Panc1 (cell line): Measurements from ENCODE around the gene OR7C1. TPM values are rescaled to one million over a fixed set of nuclear protein-coding genes. Genes with fewer than 3 reads are reported as not detected.
"Not testable (repeated sequence)": the region's sequence is repeated elsewhere in the genome, so short reads cannot be mapped to it uniquely, and the experiment has no call there.

Experiments
- ATAC-seq: fragments of 200-7000 bp; cut with Tn5 transposase; 2 replicates; pipeline ENCODE4 v1.9.1; 2020; ENCODE audit warnings: mild to moderate bottlenecking, moderate library complexity
- BruUV-seq: library from RNA; stranded (reverse); fragments of 400-500 nt; replicated peaks from 2 replicates; lab custom pipeline; 2021; lab: Mats Ljungman, UMichigan
- CTCF ChIA-PET: fragments of 300-600 bp; sonication (Branson Sonifier 250); formaldehyde crosslinking; loops from one replicate; lab custom pipeline; 2022; ENCODE audit warnings: antibody characterized with exemption; lab: Charles Lee
- POLR2A ChIA-PET: fragments of 300-600 bp; sonication (Branson Sonifier 250); formaldehyde crosslinking; loops from one replicate; lab custom pipeline; 2022; ENCODE audit warnings: antibody characterized with exemption; lab: Charles Lee
- DNase-seq: peaks from one replicate; pipeline ENCODE4 v3.0.0-alpha.2; 2010; ENCODE audit warnings: low read depth, low spot score
- H3K27ac ChIP-seq: 2 replicates; pipeline ENCODE4 v1.5.1; 2011; ENCODE audit warnings: mild to moderate bottlenecking, low read length, inconsistent platforms
- H3K27me3 ChIP-seq: fragments of 200-500 bp; sonication (Bioruptor generic); 2 replicates; pipeline ENCODE4 v1.6.0; 2014; ENCODE audit warnings: low read length, inconsistent platforms; ENCODE audit not compliant: control insufficient read depth, insufficient read depth
- H3K36me3 ChIP-seq: fragments of 200-500 bp; sonication (Bioruptor generic); 2 replicates; pipeline ENCODE4 v1.5.1; 2014; ENCODE audit warnings: inconsistent platforms, mild to moderate bottlenecking, low read length, moderate library complexity; ENCODE audit not compliant: control insufficient read depth, insufficient read depth
- H3K4me1 ChIP-seq: 2 replicates; pipeline ENCODE4 v1.5.1; 2011; ENCODE audit warnings: inconsistent platforms, mild to moderate bottlenecking, low read length, moderate library complexity; ENCODE audit not compliant: control insufficient read depth, insufficient read depth
- H3K4me3 ChIP-seq, 2 experiments: 2 replicates each; pipeline ENCODE4 v1.5.1; 2011 to 2012; ENCODE audit warnings: low read depth in 2 of 2, low read length in 2 of 2, mild to moderate bottlenecking in 2 of 2, inconsistent platforms in 1 of 2, moderate library complexity in 1 of 2
- H3K9me3 ChIP-seq: fragments of 200-500 bp; sonication (Bioruptor generic); 2 replicates; pipeline ENCODE4 v1.5.1; 2014; ENCODE audit warnings: low read depth, mild to moderate bottlenecking, inconsistent platforms, low read length, moderate library complexity; ENCODE audit not compliant: control insufficient read depth, insufficient read depth
- POLR2AphosphoS5 ChIP-seq: IDR thresholded peaks from 2 replicates; pipeline ENCODE4 v1.6.1; 2012; ENCODE audit warnings: mild to moderate bottlenecking, low read depth, low read length, moderate library complexity
- SIN3A ChIP-seq: IDR thresholded peaks from 2 replicates; pipeline ENCODE4 v1.6.1; 2012; ENCODE audit warnings: low read depth, mild to moderate bottlenecking, low read length, moderate library complexity, borderline replicate concordance; ENCODE audit not compliant: insufficient read depth
- TCF7L2 ChIP-seq: IDR thresholded peaks from 2 replicates; pipeline ENCODE4 v1.6.1; 2011; ENCODE audit warnings: mild to moderate bottlenecking, low read depth, low read length, inconsistent platforms
- in situ Hi-C: cut with HindIII; loops from 2 replicates; pipeline ENCODE4 v1.10.0; 2016; ENCODE audit warnings: low sequenced_read_pairs, low pct_unique_long_range_greater_than_20kb
- intact Hi-C: fragments of 100-400 bp; cut with micrococcal nuclease; formaldehyde crosslinking; loops from one replicate; pipeline ENCODE4 v1.10.0; 2022; ENCODE audit not compliant: unreplicated experiment
- total RNA-seq: library from RNA; stranded (reverse); gene quantifications from one replicate; pipeline ENCODE4 v1.2.1, GENCODE V29; 2021; ENCODE audit not compliant: unreplicated experiment
- TF ChIP-seq, protein P1 (sequence below), 2 experiments: IDR thresholded peaks; 2 replicates each; pipeline ENCODE4 v1.6.1; 2011 to 2012; ENCODE audit warnings: low read depth in 2 of 2, control low read depth in 1 of 2, low read length in 1 of 2, mild to moderate bottlenecking in 1 of 2, moderate library complexity in 1 of 2; ENCODE audit not compliant: insufficient read depth in 1 of 2

Gene OR7C1
- total RNA-seq, 1 experiment from 2014 or later = not detected

DNA sequence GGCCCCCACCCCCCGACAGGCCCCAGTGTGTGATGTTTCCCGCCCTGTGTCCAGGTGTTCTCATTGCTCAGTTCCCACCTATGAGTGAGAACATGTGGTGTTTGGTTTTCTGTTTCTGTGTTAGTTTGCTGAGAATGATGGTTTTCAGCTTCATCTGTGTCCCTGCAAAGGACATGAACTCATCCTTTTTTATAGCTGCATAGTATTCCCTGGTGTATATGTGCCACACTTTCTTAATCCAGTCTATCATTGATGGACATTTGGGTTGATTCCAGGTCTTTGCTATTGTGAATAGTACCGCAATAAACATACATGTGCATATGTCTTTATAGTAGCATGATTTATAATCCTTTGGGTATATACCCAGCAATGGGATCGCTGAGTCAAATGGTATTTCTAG lies 57.3 kb downstream of the OR7C1 start:
- CTCF ChIA-PET, BruUV-seq, H3K27ac ChIP-seq, ATAC-seq, H3K9me3 ChIP-seq, DNase-seq, intact Hi-C loops, H3K4me3 ChIP-seq, H3K4me1 ChIP-seq, POLR2A ChIA-PET, H3K27me3 ChIP-seq, H3K36me3 ChIP-seq, in situ Hi-C loops: not testable (repeated sequence)

DNA sequence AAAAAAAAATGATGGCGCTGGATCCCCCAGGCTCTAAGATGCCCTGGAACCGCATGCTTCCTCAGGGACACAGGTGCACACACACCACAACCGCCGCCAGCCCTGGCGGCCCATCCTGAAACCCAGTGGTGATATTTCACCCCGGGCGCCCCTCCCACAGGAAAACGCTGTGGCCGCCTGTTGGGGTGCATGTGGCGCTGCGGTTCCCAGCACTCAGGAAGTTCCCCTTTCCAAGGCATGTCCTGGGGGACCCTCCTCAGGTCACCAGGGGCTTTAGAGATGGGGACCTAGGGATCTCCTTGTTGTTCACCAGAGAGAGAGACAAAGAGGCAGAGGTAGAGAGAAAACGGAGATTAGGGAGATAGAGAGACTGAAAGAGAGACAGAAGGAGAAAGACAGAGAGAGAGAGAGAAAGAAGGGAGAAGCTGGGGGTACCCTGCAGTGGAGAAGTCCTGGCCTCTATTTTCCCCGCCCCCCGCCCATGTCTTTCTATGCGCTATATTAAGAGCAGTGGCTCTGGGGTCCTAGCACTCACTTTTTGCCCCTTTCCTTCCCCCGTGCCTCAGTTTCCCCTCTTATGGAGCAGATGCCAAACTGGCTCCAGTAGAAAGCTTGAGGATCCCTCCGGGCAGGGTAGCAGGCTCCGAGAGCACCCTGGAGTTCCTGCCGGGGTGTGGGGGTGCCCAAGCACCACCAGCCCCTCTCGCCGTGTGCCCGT lies 59.0 kb downstream of the OR7C1 start:
- in situ Hi-C loops (no loop called here), intact Hi-C loops (no loop called here)
- no peaks in the 10 kb centered on the region; the same call in 1 of the 2 replicates for H3K36me3 ChIP-seq
- ATAC-seq = peak; percentile 46; the same call in 1 of the 2 replicates
- TF ChIP-seq SIN3A (no peak), POLR2AphosphoS5 (no peak)
- H3K27me3 ChIP-seq = no peaks in the 10 kb centered on the region
- H3K4me3 ChIP-seq = peak overlapping the region; percentile 15 to 32
- ChIA-PET CTCF (interaction anchor here (1.1 kb wide), 1 partner anchor 202 kb away, joined by 11 read pairs; no protein-coding TSS in a partner anchor), POLR2A (no interaction called here)
- H3K9me3 ChIP-seq = no peaks in the 10 kb centered on the region
- no peak overlapping the region for H3K27ac ChIP-seq
- DNase-seq = no peak
- no peaks in the 10 kb centered on the region for H3K4me1 ChIP-seq
- BruUV-seq = no TSS peak

DNA sequence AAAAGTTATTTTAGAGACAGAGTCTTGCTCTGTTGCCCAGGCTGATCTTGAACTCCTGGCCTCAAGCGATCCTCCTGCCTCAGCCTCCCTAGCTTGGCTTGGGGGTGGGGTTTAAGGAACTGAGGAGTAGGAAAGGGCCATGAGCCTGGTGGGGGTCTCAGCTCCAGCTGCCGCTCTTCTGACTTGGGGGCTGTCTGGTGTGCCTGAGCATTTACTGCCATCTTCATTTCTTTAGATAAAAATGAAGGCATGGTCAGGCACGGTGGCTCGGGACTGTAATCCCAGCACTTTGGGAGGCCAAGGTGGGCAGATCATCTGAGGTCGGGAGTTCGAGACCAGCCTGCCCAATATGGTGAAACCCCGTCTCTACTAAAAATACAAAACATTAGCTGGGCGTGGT lies 59.7 kb downstream of the OR7C1 start:
- H3K27ac ChIP-seq, intact Hi-C loops, H3K27me3 ChIP-seq, H3K9me3 ChIP-seq, H3K4me3 ChIP-seq, in situ Hi-C loops, H3K36me3 ChIP-seq, DNase-seq, CTCF ChIA-PET, H3K4me1 ChIP-seq, BruUV-seq, ATAC-seq, POLR2A ChIA-PET: not testable (repeated sequence)

DNA sequence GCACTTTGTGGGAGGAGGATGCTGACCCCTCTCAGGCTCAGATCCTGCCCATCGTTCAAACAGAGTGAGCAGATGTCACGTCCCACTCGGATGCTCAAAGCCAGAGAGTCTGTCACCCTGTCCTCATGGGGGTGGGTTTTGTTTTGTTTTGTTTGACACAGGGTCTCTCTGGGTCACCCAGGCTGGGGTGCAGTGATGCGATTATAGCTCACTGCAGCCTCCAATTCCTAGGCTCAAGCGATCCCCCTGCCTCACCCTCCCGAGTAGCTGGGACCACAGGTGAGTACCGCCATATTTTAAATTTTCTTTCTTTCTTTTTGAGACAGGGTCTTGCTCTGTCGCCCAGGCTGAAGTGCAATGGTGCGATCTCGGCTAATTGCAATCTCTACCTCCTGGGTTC lies 60.6 kb downstream of the OR7C1 start:
- Histone ChIP-seq H3K4me3 (no peak overlapping the region), H3K27me3 (no peaks in the 10 kb centered on the region), H3K4me1 (no peaks in the 10 kb centered on the region), H3K9me3 (no peaks in the 10 kb centered on the region), H3K27ac (no peak overlapping the region), H3K36me3 (no peaks in the 10 kb centered on the region; the same call in 1 of the 2 replicates)
- in situ Hi-C loops = no loop called here
- no TSS peak for BruUV-seq
- ChIA-PET POLR2A (no interaction called here), CTCF (no interaction called here)
- TF ChIP-seq TCF7L2 (no peak), SIN3A (no peak), POLR2AphosphoS5 (no peak)
- TF ChIP-seq, protein P1, sequence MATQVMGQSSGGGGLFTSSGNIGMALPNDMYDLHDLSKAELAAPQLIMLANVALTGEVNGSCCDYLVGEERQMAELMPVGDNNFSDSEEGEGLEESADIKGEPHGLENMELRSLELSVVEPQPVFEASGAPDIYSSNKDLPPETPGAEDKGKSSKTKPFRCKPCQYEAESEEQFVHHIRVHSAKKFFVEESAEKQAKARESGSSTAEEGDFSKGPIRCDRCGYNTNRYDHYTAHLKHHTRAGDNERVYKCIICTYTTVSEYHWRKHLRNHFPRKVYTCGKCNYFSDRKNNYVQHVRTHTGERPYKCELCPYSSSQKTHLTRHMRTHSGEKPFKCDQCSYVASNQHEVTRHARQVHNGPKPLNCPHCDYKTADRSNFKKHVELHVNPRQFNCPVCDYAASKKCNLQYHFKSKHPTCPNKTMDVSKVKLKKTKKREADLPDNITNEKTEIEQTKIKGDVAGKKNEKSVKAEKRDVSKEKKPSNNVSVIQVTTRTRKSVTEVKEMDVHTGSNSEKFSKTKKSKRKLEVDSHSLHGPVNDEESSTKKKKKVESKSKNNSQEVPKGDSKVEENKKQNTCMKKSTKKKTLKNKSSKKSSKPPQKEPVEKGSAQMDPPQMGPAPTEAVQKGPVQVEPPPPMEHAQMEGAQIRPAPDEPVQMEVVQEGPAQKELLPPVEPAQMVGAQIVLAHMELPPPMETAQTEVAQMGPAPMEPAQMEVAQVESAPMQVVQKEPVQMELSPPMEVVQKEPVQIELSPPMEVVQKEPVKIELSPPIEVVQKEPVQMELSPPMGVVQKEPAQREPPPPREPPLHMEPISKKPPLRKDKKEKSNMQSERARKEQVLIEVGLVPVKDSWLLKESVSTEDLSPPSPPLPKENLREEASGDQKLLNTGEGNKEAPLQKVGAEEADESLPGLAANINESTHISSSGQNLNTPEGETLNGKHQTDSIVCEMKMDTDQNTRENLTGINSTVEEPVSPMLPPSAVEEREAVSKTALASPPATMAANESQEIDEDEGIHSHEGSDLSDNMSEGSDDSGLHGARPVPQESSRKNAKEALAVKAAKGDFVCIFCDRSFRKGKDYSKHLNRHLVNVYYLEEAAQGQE (IDR thresholded peaks at IDR 0.05; ENCODE audit: insufficient read depth in 1 of 2, low read depth in 2 of 2, low read length in 1 of 2) = no peak
- DNase-seq (no peak), ATAC-seq (no peak)
- intact Hi-C loops = no loop called here

DNA sequence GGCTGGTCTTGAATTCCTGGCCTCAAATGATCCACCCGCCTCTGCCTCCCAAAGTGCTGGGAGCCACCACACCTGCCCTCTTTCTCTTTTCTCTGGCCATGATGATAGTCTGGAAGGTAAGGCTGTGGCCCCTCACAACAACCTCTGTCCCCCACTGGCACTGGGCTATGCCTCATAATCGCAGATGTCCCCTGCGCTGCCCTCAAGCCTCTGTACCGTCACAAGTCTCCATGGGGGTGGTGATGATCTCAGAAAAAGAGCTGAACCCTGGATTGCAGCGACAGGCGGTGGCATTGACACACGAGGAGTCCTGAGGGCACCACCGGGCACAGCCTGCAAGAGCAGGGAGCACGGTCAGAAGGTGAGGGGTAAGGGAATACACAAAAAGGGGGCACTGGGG lies 61.3 kb downstream of the OR7C1 start:
- H3K27ac ChIP-seq, H3K4me1 ChIP-seq, POLR2A ChIA-PET, H3K9me3 ChIP-seq, CTCF ChIA-PET, H3K36me3 ChIP-seq, DNase-seq, BruUV-seq, H3K4me3 ChIP-seq, H3K27me3 ChIP-seq, in situ Hi-C loops, intact Hi-C loops, ATAC-seq: not testable (repeated sequence)
